Stimulated activated naive CD8-positive, alpha-beta T cell treated with anti-CD3 and anti-CD28 coated beads, Interleukin-15, Interleukin-2, amounts not matched to agents 100 ng/mL and 50 ng/mL, for 24 hours (primary cell): ENCODE measurements around the gene TMEM132D.
"Not testable (repeated sequence)": the region's sequence is repeated elsewhere in the genome, so short reads cannot be mapped to it uniquely, and the experiment has no call there.

ENCODE experiments used
- H3K27ac Mint-ChIP-seq: one replicate; pipeline ENCODE4 v1.8.0; 2021; ENCODE audit warnings: mild to moderate bottlenecking, mixed read lengths
- H3K27me3 Mint-ChIP-seq: one replicate; pipeline ENCODE4 v1.8.0; 2021; ENCODE audit warnings: mixed read lengths
- H3K36me3 Mint-ChIP-seq: one replicate; pipeline ENCODE4 v1.8.0; 2021; ENCODE audit warnings: low read depth, mixed read lengths
- H3K4me1 Mint-ChIP-seq: one replicate; pipeline ENCODE4 v1.8.0; 2021; ENCODE audit warnings: low read depth, mixed read lengths
- H3K4me3 Mint-ChIP-seq: one replicate; pipeline ENCODE4 v1.8.0; 2021; ENCODE audit warnings: mild to moderate bottlenecking, mixed read lengths
- H3K9me3 Mint-ChIP-seq: one replicate; pipeline ENCODE4 v1.8.0; 2021; ENCODE audit warnings: mixed read lengths

The TMEM132D gene

GRCh38 chr12:129899045-129899444 is 4.8 kb downstream of the TMEM132D start:
- H3K9me3 Mint-ChIP-seq, H3K27ac Mint-ChIP-seq, H3K4me1 Mint-ChIP-seq, H3K4me3 Mint-ChIP-seq, H3K36me3 Mint-ChIP-seq: not testable (repeated sequence)
- peaks cover 26% of the 10 kb centered on the region for H3K27me3 Mint-ChIP-seq

GRCh38 chr12:129893691-129894090 is 10.1 kb downstream of the TMEM132D start:
- H3K27me3 Mint-ChIP-seq, result no peaks in the 10 kb centered on the region
- no peak overlapping the region for H3K27ac Mint-ChIP-seq
- H3K36me3 Mint-ChIP-seq, result no peaks in the 10 kb centered on the region
- H3K9me3 Mint-ChIP-seq, result no peaks in the 10 kb centered on the region
- no peak overlapping the region for H3K4me3 Mint-ChIP-seq
- H3K4me1 Mint-ChIP-seq, result no peaks in the 10 kb centered on the region

GRCh38 chr12:129887101-129887500 is 16.7 kb downstream of the TMEM132D start:
- H3K4me3 Mint-ChIP-seq, result no peak overlapping the region
- no peaks in the 10 kb centered on the region for H3K4me1 Mint-ChIP-seq
- no peak overlapping the region for H3K27ac Mint-ChIP-seq
- H3K9me3 Mint-ChIP-seq, result no peaks in the 10 kb centered on the region
- H3K27me3 Mint-ChIP-seq, result no peaks in the 10 kb centered on the region
- H3K36me3 Mint-ChIP-seq, result no peaks in the 10 kb centered on the region

DNA sequence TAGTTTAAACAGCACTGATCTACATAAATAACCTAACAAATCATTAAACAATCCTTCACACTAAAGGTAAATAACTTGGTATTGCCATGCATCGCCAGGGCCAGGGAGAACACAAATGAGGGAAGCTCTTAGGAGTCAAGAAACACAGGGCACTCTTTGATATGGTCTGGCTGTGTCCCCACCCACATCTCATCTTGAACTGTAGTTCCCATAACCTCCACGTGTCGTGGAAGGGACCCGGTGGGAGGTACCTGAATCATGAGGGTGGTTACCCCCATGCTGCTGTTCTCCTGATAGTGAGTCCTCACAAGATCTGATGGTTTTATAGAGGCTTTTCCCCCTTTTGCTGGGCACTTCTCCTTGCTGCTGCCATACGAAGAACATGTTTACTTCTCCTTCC is 17.3 kb downstream of the TMEM132D start:
- Mint-ChIP-seq H3K27ac (no peak overlapping the region), H3K4me1 (no peaks in the 10 kb centered on the region), H3K27me3 (no peaks in the 10 kb centered on the region), H3K36me3 (no peaks in the 10 kb centered on the region), H3K4me3 (no peak overlapping the region), H3K9me3 (no peaks in the 10 kb centered on the region)

- Mint-ChIP-seq H3K9me3 (no peaks in the 10 kb centered on the region), H3K27me3 (no peaks in the 10 kb centered on the region), H3K4me1 (no peaks in the 10 kb centered on the region), H3K4me3 (no peak overlapping the region), H3K27ac (no peak overlapping the region), H3K36me3 (no peaks in the 10 kb centered on the region)
These were observed 18.5 kb downstream of the TMEM132D start for GRCh38 chr12:129885287-129885686.

DNA sequence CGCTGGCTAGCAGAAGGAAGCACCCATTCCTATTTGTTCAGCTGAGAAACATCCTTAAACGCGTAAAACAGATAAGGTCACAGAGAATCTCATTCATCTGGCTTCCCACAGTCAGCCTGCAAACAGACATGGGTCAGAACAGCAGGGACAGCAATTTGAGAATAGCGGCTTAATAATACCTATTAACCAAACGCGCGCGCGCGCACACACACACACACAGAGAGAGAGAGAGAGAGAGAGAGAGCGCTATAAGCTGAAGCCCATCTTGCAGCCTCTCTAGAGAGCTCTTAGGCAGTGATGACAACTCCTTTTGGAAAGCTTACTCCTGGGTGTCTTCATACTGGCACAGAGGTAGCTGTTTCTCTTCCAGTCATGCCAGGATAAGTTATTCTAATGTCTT is 26.4 kb downstream of the TMEM132D start:
- Mint-ChIP-seq H3K36me3 (no peaks in the 10 kb centered on the region), H3K9me3 (peaks cover 10% of the 10 kb centered on the region), H3K4me3 (no peak overlapping the region), H3K27ac (no peak overlapping the region), H3K27me3 (peaks cover 4% of the 10 kb centered on the region), H3K4me1 (no peaks in the 10 kb centered on the region)

GRCh38 chr12:129873833-129874208 is 30.0 kb downstream of the TMEM132D start:
- Mint-ChIP-seq H3K4me3 (no peak overlapping the region), H3K27ac (no peak overlapping the region), H3K4me1 (no peaks in the 10 kb centered on the region), H3K27me3 (peaks cover 7% of the 10 kb centered on the region), H3K9me3 (peaks cover 10% of the 10 kb centered on the region), H3K36me3 (no peaks in the 10 kb centered on the region)

GRCh38 chr12:129873111-129873832 is 30.6 kb downstream of the TMEM132D start:
- Mint-ChIP-seq H3K9me3 (peaks cover 10% of the 10 kb centered on the region), H3K27me3 (peaks cover 7% of the 10 kb centered on the region), H3K4me3 (no peak overlapping the region), H3K4me1 (no peaks in the 10 kb centered on the region), H3K36me3 (no peaks in the 10 kb centered on the region), H3K27ac (no peak overlapping the region)

DNA sequence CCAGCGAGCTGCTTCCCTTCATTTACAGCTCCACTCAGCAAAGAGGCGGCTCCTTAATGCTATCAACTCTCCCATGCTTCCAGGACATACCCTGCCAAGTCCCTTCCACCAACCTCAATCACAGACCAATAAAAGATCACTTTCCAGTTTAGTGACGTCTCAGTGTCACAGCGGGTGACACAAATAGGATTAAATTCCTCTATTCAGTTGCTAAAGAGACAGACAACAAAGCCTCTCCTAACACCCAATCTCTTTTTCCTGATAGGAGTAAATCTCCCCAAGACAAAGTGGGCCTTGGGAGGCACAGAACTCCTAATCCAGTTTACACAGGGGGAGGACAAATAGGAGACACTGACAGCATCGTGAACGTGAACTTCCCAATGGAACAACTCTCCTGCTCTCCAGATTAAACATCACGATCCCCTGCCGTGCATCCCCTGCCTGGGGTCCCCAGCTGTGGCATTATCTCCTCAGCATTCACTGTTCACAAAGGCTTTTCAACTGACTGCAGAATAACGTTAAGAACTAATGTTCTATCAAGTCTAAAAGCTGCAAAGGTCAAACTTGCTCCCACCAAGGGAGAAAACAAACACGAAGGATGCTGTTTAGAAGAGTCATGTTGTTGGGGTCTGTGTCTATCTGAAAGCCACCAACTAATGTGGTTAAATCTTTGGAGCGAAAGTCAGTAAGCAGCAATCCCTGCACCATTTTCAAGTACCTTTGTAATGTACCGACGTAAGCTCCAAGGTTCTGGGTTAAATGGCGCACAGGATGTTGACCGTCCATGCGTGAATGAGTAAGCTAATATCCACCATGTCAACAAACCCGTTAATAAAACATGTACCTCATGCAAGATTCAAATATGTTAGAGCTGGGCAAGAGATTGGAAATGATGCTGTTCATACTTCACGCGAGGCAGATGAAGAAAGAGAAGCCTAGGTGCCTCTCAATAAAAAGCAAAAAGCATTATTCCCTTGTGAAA is 31.5 kb downstream of the TMEM132D start:
- Mint-ChIP-seq H3K27me3 (peaks cover 7% of the 10 kb centered on the region), H3K4me3 (no peak overlapping the region), H3K36me3 (no peaks in the 10 kb centered on the region), H3K9me3 (peaks cover 11% of the 10 kb centered on the region), H3K27ac (no peak overlapping the region), H3K4me1 (no peaks in the 10 kb centered on the region)

- Mint-ChIP-seq H3K27me3 (peaks cover 7% of the 10 kb centered on the region), H3K4me3 (no peak overlapping the region), H3K9me3 (peaks cover 8% of the 10 kb centered on the region), H3K4me1 (no peaks in the 10 kb centered on the region), H3K36me3 (no peaks in the 10 kb centered on the region), H3K27ac (no peak overlapping the region)
These were observed 33.0 kb downstream of the TMEM132D start for GRCh38 chr12:129870796-129871195.

- Mint-ChIP-seq H3K9me3 (peaks cover 13% of the 10 kb centered on the region), H3K36me3 (no peaks in the 10 kb centered on the region), H3K4me3 (no peak overlapping the region), H3K27me3 (peaks cover 3% of the 10 kb centered on the region), H3K27ac (no peak overlapping the region), H3K4me1 (no peaks in the 10 kb centered on the region)
These were observed 33.7 kb downstream of the TMEM132D start for GRCh38 chr12:129870136-129870535.

GRCh38 chr12:129868575-129868974 is 35.2 kb downstream of the TMEM132D start:
- H3K27ac Mint-ChIP-seq, result no peak overlapping the region
- no peak overlapping the region for H3K4me3 Mint-ChIP-seq
- H3K36me3 Mint-ChIP-seq, result no peaks in the 10 kb centered on the region
- H3K4me1 Mint-ChIP-seq, result no peaks in the 10 kb centered on the region
- H3K9me3 Mint-ChIP-seq, result peaks cover 18% of the 10 kb centered on the region
- peaks cover 3% of the 10 kb centered on the region for H3K27me3 Mint-ChIP-seq

DNA sequence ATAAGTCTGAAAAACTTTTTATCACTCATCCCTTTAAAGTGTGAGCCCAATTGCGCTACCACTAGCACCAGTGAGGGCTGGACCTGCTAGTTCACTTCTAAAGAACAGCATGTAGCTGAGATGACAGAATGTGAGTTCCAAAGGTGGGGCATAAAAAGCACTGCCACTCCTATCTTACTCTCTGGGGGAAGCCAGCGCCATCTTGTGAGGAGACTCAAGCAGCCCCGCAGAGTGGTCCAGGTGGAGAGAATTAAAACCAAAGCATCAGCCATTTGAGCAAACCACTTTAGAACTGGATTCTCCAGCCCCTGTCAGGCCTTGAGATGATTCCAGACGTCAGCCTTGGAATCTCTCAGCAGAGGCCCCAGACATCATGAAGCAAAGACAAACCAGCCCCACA is 39.9 kb downstream of the TMEM132D start:
- Mint-ChIP-seq H3K9me3 (peaks cover 20% of the 10 kb centered on the region), H3K4me3 (no peak overlapping the region), H3K4me1 (no peaks in the 10 kb centered on the region), H3K27me3 (no peaks in the 10 kb centered on the region), H3K27ac (no peak overlapping the region), H3K36me3 (no peaks in the 10 kb centered on the region)

DNA sequence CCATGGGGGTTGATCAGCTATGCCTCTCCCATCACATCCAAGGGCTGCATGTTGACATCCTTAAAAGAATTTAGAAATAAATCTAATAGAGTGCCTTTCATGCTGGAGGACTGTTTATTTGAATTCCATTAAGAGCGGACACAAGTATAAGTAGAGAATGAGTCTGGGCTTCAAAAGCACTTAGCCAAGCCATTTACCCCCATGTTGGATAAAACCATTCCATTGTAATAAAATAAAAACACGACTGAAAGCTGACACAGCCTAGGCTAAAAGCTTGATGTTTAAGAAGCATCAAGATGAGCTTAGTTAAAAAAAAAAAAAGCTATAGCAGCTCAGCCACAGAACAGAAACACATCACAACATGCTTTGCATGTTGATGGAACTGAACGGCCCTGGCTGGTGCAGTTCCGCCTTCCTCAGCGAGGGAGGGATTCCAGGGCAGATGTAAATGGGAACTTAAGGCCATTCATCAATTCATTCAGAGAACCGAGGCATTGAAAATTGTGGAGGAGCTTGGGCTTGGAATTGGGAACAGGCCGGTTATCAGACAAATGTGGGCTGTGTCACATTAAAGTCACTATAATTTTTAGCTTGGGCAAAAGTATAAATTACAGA is 41.2 kb downstream of the TMEM132D start:
- H3K27ac Mint-ChIP-seq, result no peak overlapping the region
- no peaks in the 10 kb centered on the region for H3K36me3 Mint-ChIP-seq
- no peaks in the 10 kb centered on the region for H3K4me1 Mint-ChIP-seq
- H3K27me3 Mint-ChIP-seq, result no peaks in the 10 kb centered on the region
- peaks cover 20% of the 10 kb centered on the region for H3K9me3 Mint-ChIP-seq
- no peak overlapping the region for H3K4me3 Mint-ChIP-seq

DNA sequence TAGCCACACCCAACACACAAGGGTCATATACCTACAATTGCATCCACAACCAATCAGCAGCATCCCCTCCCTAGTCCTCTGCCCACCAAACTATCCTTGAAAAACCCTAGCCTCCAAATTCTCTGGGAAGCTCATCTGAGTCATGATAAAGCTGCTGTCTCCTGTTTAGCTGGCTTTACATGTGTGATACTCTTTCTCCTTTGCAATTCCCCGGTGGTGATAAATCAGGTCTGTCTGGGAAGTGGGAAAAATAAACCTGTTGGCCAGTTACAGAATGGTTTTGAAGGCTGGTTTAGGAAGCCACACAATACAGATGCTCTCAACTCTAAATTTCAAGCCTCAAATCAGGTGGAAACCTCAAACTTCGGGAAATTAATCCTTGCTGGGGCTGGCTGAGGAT is 41.9 kb downstream of the TMEM132D start:
- Mint-ChIP-seq H3K4me3 (no peak overlapping the region), H3K36me3 (no peaks in the 10 kb centered on the region)

More for the DNA sequence above, 41.9 kb downstream of the TMEM132D start:
- no peak overlapping the region for H3K27ac Mint-ChIP-seq
- H3K4me1 Mint-ChIP-seq, result no peaks in the 10 kb centered on the region
- no peaks in the 10 kb centered on the region for H3K27me3 Mint-ChIP-seq
- H3K9me3 Mint-ChIP-seq, result peaks cover 16% of the 10 kb centered on the region
